Smooth muscle cell (in vitro differentiated cells): ENCODE results near the gene DAB2IP. TPM values are rescaled to one million over a fixed set of nuclear protein-coding genes. Genes with fewer than 3 reads are reported as not detected.

Experiments
- DNase-seq: peaks from one replicate; lab custom pipeline; 2025; ENCODE audit not compliant: unreplicated experiment; lab: John Stamatoyannopoulos, UW
- H2AFZ ChIP-seq: fragments of 200-600 bp; sonication (generic); 2 replicates; pipeline ENCODE4 v1.6.0; 2016; ENCODE audit warnings: antibody characterized with exemption, low read depth, mild to moderate bottlenecking
- H3F3A ChIP-seq: fragments of 200-600 bp; sonication (generic); 2 replicates; pipeline ENCODE4 v1.6.0; 2017; ENCODE audit warnings: antibody characterized with exemption, low read depth
- H3K27ac ChIP-seq: fragments of 200-600 bp; sonication (generic); 2 replicates; pipeline ENCODE4 v1.5.1; 2016; ENCODE audit warnings: low read depth, mild to moderate bottlenecking
- H3K27me3 ChIP-seq: fragments of 200-600 bp; sonication (generic); 2 replicates; pipeline ENCODE4 v1.6.1; 2016; ENCODE audit warnings: low read depth, mild to moderate bottlenecking
- H3K36me3 ChIP-seq: fragments of 200-600 bp; sonication (generic); 2 replicates; pipeline ENCODE4 v1.5.1; 2016; ENCODE audit warnings: low read depth
- H3K4me1 ChIP-seq: fragments of 200-600 bp; sonication (generic); 2 replicates; pipeline ENCODE4 v1.5.1; 2016; ENCODE audit warnings: low read depth
- H3K4me2 ChIP-seq: fragments of 200-600 bp; sonication (generic); 2 replicates; pipeline ENCODE4 v1.6.0; 2016; ENCODE audit warnings: mild to moderate bottlenecking
- H3K4me3 ChIP-seq: fragments of 200-600 bp; sonication (generic); 2 replicates; pipeline ENCODE4 v1.5.1; 2016; ENCODE audit warnings: mild to moderate bottlenecking
- H3K79me2 ChIP-seq: fragments of 200-600 bp; sonication (generic); 2 replicates; pipeline ENCODE4 v1.6.0; 2016; ENCODE audit warnings: low read depth, mild to moderate bottlenecking
- H3K9ac ChIP-seq: fragments of 200-600 bp; sonication (generic); 2 replicates; pipeline ENCODE4 v1.6.0; 2016; ENCODE audit warnings: low read depth
- H3K9me3 ChIP-seq: fragments of 200-600 bp; sonication (generic); replicated peaks from 2 replicates; pipeline ENCODE4 v1.5.1; 2016; ENCODE audit warnings: low read depth
- H4K20me1 ChIP-seq: fragments of 200-600 bp; sonication (generic); 2 replicates; pipeline ENCODE4 v1.6.0; 2016; ENCODE audit warnings: low read depth
- CTCF ChIP-seq: fragments of 200-600 bp; sonication (generic); IDR thresholded peaks from 2 replicates; pipeline ENCODE4 v1.5.1; 2017; ENCODE audit warnings: borderline replicate concordance, mild to moderate bottlenecking, antibody characterized with exemption; ENCODE audit not compliant: insufficient read depth, poor library complexity, severe bottlenecking
- WGBS: methylation state at CpG from one replicate; pipeline ENCODE4 v1.1.7; 2016; ENCODE audit warnings: low lambda C conversion rate; 5-methylcytosine and 5-hydroxymethylcytosine counted together
- polyA plus RNA-seq: library from polyadenylated mRNA; unstranded; fragments of >200 nt; fragmentation: Nextera tagmentation; extraction: Ambion mirVana; gene quantifications from 2 replicates; pipeline ENCODE4 v1.2.1, GENCODE V29; 2016
- total RNA-seq: library from RNA; depleted of rRNA; stranded (reverse); fragments of >200 nt; gene quantifications from 2 replicates; pipeline ENCODE4 v1.2.3, GENCODE V29; 2014

DAB2IP gene
- total and polyA plus RNA-seq, 2 experiments from 2014 or later: 10.4 to 15.5 TPM

GRCh38 chr9:121700832-121701419 is 49.5 kb downstream of the DAB2IP start:
- H2AFZ ChIP-seq: no peak overlapping the region
- no peaks in the 10 kb centered on the region for H3K9me3 ChIP-seq
- H4K20me1 ChIP-seq: peaks cover 70% of the 10 kb centered on the region
- H3K9ac ChIP-seq: no peak overlapping the region
- H3K79me2 ChIP-seq: peaks cover 49% of the 10 kb centered on the region
- H3K4me3 ChIP-seq: no peak overlapping the region
- no peak overlapping the region for H3K27ac ChIP-seq
- no peak for TF ChIP-seq CTCF
- no peak for DNase-seq
- 91% methylated on average over 26 of the region's 26 CpGs for WGBS
- H3K4me2 ChIP-seq: peak overlapping the region; percentile 87
- no peaks in the 10 kb centered on the region for H3K27me3 ChIP-seq
- H3K4me1 ChIP-seq: peaks cover 5% of the 10 kb centered on the region
- no peaks in the 10 kb centered on the region for H3F3A ChIP-seq
- no peaks in the 10 kb centered on the region for H3K36me3 ChIP-seq

GRCh38 chr9:121701736-121702261 is 50.4 kb downstream of the DAB2IP start:
- Histone ChIP-seq H2AFZ (no peak overlapping the region), H3K79me2 (peaks cover 56% of the 10 kb centered on the region), H4K20me1 (peaks cover 79% of the 10 kb centered on the region), H3F3A (no peaks in the 10 kb centered on the region), H3K36me3 (no peaks in the 10 kb centered on the region), H3K4me1 (peaks cover 5% of the 10 kb centered on the region), H3K9ac (no peak overlapping the region), H3K4me2 (no peak overlapping the region), H3K9me3 (no peaks in the 10 kb centered on the region), H3K27me3 (no peaks in the 10 kb centered on the region), H3K27ac (no peak overlapping the region), H3K4me3 (no peak overlapping the region)
- DNase-seq: no peak
- WGBS: 96% methylated on average over 13 of the region's 13 CpGs
- TF ChIP-seq CTCF: no peak

- peaks cover 89% of the 10 kb centered on the region for H4K20me1 ChIP-seq
- no peak overlapping the region for H3K4me2 ChIP-seq
Observed at GRCh38 chr9:121703014-121703734, 51.7 kb downstream of the DAB2IP start.

More at GRCh38 chr9:121703014-121703734, 51.7 kb downstream of the DAB2IP start:
- peaks cover 4% of the 10 kb centered on the region for H3K4me1 ChIP-seq
- no peaks in the 10 kb centered on the region for H3K9me3 ChIP-seq
- no peaks in the 10 kb centered on the region for H3K36me3 ChIP-seq
- H3K27ac ChIP-seq: no peak overlapping the region
- 96% methylated on average over 3 of the region's 3 CpGs for WGBS
- H2AFZ ChIP-seq: no peak overlapping the region
- no peak overlapping the region for H3K4me3 ChIP-seq
- no peak for TF ChIP-seq CTCF
- H3F3A ChIP-seq: no peaks in the 10 kb centered on the region
- DNase-seq: no peak
- H3K27me3 ChIP-seq: no peaks in the 10 kb centered on the region
- no peak overlapping the region for H3K9ac ChIP-seq
- peaks cover 62% of the 10 kb centered on the region for H3K79me2 ChIP-seq
